Measurements from ENCODE around the gene IFNB1. TPM values are rescaled to one million over a fixed set of nuclear protein-coding genes. Genes with fewer than 3 reads are reported as not detected.

Gene IFNB1
- total and polyA plus RNA-seq, 12 donors, result not detected

DNA sequence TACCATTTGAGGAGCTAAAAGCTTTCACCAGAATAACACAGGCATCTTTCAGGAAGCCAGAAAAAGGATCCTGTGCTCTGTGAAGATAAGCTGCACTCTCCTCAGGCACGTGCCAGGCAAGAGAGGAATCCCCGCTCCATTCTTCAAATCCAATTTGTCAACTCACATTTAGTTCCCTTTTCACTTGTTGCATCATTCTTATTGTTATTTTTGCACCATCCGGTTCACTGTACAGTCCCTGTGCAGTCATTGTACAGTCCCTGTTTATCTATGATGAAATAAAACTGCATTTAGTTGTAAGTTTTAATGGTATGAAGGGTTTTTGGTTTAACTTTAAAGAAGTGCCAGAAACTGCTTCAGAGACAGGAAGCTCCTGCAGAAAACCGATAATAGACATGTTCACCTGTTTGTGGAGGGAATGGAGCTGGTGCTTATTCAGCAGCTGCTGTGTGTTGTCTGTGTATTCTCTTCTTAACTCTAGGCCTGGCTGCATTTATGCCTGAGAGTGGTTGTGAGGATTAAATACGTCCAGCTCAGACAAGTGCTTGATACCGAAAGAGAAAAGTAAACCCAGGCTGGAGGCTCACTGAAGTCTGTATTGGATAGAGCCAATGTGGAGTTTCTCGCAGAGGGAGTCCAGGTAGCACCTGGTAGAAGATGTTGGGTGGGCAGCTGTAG, 41.5 kb upstream of the IFNB1 start:
- ATAC-seq, result peak in 3 of 8 donors; percentile 26 to 52 (median 42)
- Histone ChIP-seq H3K9me3 (no peaks in the 10 kb centered on the region), H3K27me3 (no peaks in the 10 kb centered on the region), H3K4me3 (no peak overlapping the region), H3K36me3 (no peaks in the 10 kb centered on the region), H3K27ac (no peak overlapping the region), H3K4me1 (peaks cover 0 to 11% (median 0%) of the 10 kb centered on the region in 9 donors)
- no peak for DNase-seq
- TF ChIP-seq, protein P1, sequence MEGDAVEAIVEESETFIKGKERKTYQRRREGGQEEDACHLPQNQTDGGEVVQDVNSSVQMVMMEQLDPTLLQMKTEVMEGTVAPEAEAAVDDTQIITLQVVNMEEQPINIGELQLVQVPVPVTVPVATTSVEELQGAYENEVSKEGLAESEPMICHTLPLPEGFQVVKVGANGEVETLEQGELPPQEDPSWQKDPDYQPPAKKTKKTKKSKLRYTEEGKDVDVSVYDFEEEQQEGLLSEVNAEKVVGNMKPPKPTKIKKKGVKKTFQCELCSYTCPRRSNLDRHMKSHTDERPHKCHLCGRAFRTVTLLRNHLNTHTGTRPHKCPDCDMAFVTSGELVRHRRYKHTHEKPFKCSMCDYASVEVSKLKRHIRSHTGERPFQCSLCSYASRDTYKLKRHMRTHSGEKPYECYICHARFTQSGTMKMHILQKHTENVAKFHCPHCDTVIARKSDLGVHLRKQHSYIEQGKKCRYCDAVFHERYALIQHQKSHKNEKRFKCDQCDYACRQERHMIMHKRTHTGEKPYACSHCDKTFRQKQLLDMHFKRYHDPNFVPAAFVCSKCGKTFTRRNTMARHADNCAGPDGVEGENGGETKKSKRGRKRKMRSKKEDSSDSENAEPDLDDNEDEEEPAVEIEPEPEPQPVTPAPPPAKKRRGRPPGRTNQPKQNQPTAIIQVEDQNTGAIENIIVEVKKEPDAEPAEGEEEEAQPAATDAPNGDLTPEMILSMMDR (IDR thresholded peaks at IDR 0.05), result no peak
- 62 to 64% methylated on average over 7 of the region's 7 CpGs for WGBS, 2 donors
- intact Hi-C loops (cut with DNase I), result loop anchor here in 7 of 10 donors (10.0 kb wide), 7 partner anchors 104 to 1194 kb away; partner anchors contain the start of gene MLLT3 (in 3 of the 7)

DNA sequence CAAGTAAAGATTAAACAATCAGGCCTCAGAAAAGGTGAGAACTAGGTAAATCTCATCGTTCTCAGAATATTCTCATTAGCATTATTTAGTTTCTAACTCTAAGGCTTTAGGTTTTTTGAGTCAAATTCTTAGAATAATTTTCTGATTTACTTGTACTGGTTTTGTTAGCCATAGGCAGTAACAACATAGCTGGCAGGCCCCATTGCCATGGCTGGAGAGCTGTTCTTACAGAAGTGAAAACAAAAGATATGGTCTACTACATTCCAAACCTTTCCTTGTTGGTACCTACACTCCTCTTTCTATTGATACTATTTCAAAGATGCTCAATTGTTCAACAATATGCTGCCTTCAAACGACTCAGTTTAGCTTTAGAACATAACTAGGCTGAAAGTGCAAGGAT, 36.6 kb upstream of the IFNB1 start:
- DNase-seq (no peak), ATAC-seq (no peak)
- Histone ChIP-seq H3K27me3 (no peaks in the 10 kb centered on the region), H3K9me3 (no peaks in the 10 kb centered on the region), H3K4me1 (peaks cover 0 to 6% (median 0%) of the 10 kb centered on the region in 9 donors), H3K36me3 (no peaks in the 10 kb centered on the region), H3K27ac (no peak overlapping the region), H3K4me3 (no peak overlapping the region)
- WGBS, 2 donors, result 69 to 71% methylated on average over 2 of the region's 2 CpGs
- TF ChIP-seq, protein P1 (IDR thresholded peaks at IDR 0.05), result no peak
- intact Hi-C loops (cut with DNase I), result loop anchor here in 8 of 10 donors (5.0 to 10.0 kb wide), 13 partner anchors 100 to 1190 kb away; partner anchors contain the start of gene MLLT3 (in 3 of the 8)

DNA sequence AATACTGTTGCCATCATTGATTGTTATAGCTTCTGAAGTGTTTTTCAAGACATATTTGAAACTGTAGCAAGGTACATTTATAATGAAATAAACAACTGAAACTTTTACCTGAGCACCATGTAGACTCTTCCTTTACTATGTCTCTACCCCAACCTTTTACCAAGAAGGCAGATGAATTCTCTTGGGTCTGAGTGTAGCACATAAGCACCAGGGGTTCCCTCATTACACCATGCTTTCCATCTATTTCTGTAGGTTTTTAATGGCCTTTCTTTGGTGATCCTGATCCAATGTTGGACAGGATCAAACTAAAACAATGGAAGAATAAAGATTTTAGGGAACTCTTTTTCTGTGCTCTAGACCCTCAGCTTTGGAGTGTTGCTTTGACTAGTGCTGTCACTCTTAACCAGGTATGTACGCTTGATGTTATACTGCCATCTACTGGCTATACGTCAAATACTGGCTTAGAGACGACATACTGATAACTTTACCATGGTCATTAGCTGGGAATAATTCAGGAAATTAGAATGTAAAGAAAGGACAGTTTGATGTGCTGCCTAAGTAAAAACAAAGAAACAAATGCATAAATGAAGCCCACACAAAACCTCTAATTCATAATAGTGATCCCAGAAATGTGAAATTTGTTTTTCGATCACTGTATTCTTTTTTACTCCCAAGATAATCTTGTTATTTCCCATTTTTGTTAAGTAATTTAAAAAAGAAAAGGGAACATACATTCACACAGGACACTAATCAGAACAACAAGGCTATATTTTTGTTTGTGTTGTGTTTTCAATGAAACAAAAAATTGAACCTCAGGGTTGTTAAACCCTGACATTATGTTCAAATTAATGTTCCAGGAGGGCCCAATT, 33.2 kb upstream of the IFNB1 start:
- peak in 7 of 8 donors; percentile 76 to 92 (median 88) for ATAC-seq
- TF ChIP-seq, protein P1 (IDR thresholded peaks at IDR 0.05), result peak; percentile 74 to 92 (median 88)
- WGBS, 2 donors, result 24 to 25% methylated on average over 4 of the region's 4 CpGs
- H3K36me3 ChIP-seq, result no peaks in the 10 kb centered on the region
- H3K27ac ChIP-seq, result no peak overlapping the region
- H3K4me3 ChIP-seq, result no peak overlapping the region
- H3K4me1 ChIP-seq, result no peaks in the 10 kb centered on the region
- peak in 1 of 2 donors; percentile 26 for DNase-seq
- no peaks in the 10 kb centered on the region for H3K9me3 ChIP-seq
- intact Hi-C loops (cut with DNase I), result loop anchor here in 9 of 10 donors (1.0 to 10.0 kb wide), 18 partner anchors 34 to 1186 kb away; partner anchors contain the start of genes MLLT3 (in 3 of the 9) and IFNB1 (in 1 of the 9)
- H3K27me3 ChIP-seq, result no peaks in the 10 kb centered on the region

DNA sequence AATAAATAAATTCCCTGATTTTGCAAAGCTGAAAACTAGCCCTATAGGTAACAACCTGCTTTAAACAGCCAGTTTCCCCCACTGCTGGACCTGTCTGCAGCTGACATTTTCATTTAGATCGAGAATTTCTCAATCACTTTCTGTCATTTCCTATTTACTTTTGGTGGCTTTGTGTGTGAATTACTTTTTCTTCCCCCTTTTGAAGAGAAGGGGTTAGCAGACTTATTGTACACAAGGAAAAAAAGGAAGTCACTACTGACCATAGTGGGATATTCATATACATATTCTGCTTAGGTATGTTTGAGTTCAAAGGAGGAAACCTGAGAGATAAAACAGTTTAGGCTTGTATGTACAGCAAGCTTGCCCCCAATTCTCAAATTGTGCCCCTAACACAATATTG, 27.0 kb upstream of the IFNB1 start:
- 58 to 60% methylated on average over 1 of the region's 1 CpG for WGBS, 2 donors
- Histone ChIP-seq H3K36me3 (no peaks in the 10 kb centered on the region), H3K27ac (peak overlapping the region in 1 of 10 donors; percentile 17), H3K9me3 (no peaks in the 10 kb centered on the region), H3K27me3 (no peaks in the 10 kb centered on the region), H3K4me1 (peaks cover 0 to 12% (median 0%) of the 10 kb centered on the region in 9 donors), H3K4me3 (no peak overlapping the region)
- TF ChIP-seq, protein P1 (IDR thresholded peaks at IDR 0.05), result no peak
- no peak for DNase-seq
- intact Hi-C loops (cut with DNase I), result loop anchor here in 2 of 10 donors (5.0 to 10.0 kb wide), 2 partner anchors 120 to 1172 kb away; no protein-coding TSS in a partner anchor
- ATAC-seq, result peak in 2 of 8 donors; percentile 42 to 43
